HL-60 (cell line): Measurements from ENCODE around the gene ADAMTS12.

Experiments used
- GABPA ChIP-seq: IDR thresholded peaks from 2 replicates; pipeline ENCODE4 v1.6.1; 2012; ENCODE audit warnings: low read depth
- POLR2AphosphoS5 ChIP-seq: IDR thresholded peaks from 2 replicates; pipeline ENCODE4 v1.6.1; 2012; ENCODE audit warnings: low read depth
- REST ChIP-seq: IDR thresholded peaks from 2 replicates; pipeline ENCODE4 v1.6.1; 2012; ENCODE audit warnings: low read depth; ENCODE audit not compliant: insufficient replicate concordance
- SPI1 ChIP-seq: IDR thresholded peaks from 2 replicates; pipeline ENCODE4 v1.6.1; 2012; ENCODE audit warnings: low read depth, mild to moderate bottlenecking, borderline replicate concordance
- TF ChIP-seq, protein P1 (sequence below): IDR thresholded peaks from one replicate; pipeline ENCODE4 v1.5.1; 2011; ENCODE audit warnings: low read length, control low read depth, inconsistent platforms; ENCODE audit not compliant: insufficient read depth

GRCh38 chr5:33688066-33688465 is 203.7 kb downstream of the ADAMTS12 start:
- TF ChIP-seq, protein P1, sequence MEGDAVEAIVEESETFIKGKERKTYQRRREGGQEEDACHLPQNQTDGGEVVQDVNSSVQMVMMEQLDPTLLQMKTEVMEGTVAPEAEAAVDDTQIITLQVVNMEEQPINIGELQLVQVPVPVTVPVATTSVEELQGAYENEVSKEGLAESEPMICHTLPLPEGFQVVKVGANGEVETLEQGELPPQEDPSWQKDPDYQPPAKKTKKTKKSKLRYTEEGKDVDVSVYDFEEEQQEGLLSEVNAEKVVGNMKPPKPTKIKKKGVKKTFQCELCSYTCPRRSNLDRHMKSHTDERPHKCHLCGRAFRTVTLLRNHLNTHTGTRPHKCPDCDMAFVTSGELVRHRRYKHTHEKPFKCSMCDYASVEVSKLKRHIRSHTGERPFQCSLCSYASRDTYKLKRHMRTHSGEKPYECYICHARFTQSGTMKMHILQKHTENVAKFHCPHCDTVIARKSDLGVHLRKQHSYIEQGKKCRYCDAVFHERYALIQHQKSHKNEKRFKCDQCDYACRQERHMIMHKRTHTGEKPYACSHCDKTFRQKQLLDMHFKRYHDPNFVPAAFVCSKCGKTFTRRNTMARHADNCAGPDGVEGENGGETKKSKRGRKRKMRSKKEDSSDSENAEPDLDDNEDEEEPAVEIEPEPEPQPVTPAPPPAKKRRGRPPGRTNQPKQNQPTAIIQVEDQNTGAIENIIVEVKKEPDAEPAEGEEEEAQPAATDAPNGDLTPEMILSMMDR = no peak
- TF ChIP-seq REST = no peak
- no peak for TF ChIP-seq GABPA
- no peak for TF ChIP-seq SPI1
- TF ChIP-seq POLR2AphosphoS5 = no peak
